ENCODE results near the gene AHDC1.
"Not testable (repeated sequence)": the region's sequence is repeated elsewhere in the genome, so short reads cannot be mapped to it uniquely, and the experiment has no call there.

- TF ChIP-seq CTCF, POLR2A (IDR thresholded peaks at IDR 0.05): not testable (repeated sequence)
Observed at GRCh38 chr1:27501159-27501558, 102.8 kb downstream of the AHDC1 start.

All from prostate gland (tissue), 2 donors.